Fibroblast of mammary gland (primary cell): ENCODE results near the gene KLF6.

Experiments used
- DNase-seq: peaks from one replicate; pipeline ENCODE4 v3.0.0-alpha.2; 2010; ENCODE audit warnings: low read depth
- H3K4me3 ChIP-seq: 2 replicates; pipeline ENCODE4 v1.5.1; 2011; ENCODE audit warnings: low read depth, mild to moderate bottlenecking, low read length, moderate library complexity; ENCODE audit not compliant: control insufficient read depth
- TF ChIP-seq, protein P1 (sequence below): conservative IDR thresholded peaks from 2 replicates; pipeline ENCODE4 v1.5.1; 2011; ENCODE audit warnings: low read depth, low read length, inconsistent platforms; ENCODE audit not compliant: control insufficient read depth, insufficient read depth

KLF6 gene

GRCh38 chr10:3772361-3773171 is 12.4 kb downstream of the KLF6 start:
- DNase-seq = peak; percentile 40
- TF ChIP-seq, protein P1, sequence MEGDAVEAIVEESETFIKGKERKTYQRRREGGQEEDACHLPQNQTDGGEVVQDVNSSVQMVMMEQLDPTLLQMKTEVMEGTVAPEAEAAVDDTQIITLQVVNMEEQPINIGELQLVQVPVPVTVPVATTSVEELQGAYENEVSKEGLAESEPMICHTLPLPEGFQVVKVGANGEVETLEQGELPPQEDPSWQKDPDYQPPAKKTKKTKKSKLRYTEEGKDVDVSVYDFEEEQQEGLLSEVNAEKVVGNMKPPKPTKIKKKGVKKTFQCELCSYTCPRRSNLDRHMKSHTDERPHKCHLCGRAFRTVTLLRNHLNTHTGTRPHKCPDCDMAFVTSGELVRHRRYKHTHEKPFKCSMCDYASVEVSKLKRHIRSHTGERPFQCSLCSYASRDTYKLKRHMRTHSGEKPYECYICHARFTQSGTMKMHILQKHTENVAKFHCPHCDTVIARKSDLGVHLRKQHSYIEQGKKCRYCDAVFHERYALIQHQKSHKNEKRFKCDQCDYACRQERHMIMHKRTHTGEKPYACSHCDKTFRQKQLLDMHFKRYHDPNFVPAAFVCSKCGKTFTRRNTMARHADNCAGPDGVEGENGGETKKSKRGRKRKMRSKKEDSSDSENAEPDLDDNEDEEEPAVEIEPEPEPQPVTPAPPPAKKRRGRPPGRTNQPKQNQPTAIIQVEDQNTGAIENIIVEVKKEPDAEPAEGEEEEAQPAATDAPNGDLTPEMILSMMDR = no peak
- no peak overlapping the region for H3K4me3 ChIP-seq

GRCh38 chr10:3770611-3771110 is 14.3 kb downstream of the KLF6 start:
- TF ChIP-seq, protein P1 = no peak
- no peak overlapping the region for H3K4me3 ChIP-seq
- no peak for DNase-seq

DNA sequence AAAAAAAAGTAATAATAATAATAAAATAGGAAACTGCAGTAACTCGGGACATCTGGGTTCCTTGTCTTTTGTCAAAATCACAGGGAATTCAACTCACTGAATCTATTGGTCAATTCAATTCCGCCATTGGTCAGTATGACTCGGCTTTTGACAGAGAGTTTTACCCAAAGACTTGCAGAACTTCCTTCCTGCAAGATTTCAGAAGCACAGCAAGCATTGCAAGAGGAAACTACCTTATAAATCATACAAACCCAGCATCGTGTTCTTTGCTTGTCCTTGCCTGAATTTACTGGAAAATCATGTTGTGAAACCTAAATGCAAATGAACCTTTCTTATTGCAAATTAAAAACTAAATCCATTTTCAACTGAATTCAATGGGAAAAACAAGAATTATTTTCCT is 15.5 kb downstream of the KLF6 start:
- DNase-seq = no peak
- TF ChIP-seq, protein P1 = no peak
- no peak overlapping the region for H3K4me3 ChIP-seq

DNA sequence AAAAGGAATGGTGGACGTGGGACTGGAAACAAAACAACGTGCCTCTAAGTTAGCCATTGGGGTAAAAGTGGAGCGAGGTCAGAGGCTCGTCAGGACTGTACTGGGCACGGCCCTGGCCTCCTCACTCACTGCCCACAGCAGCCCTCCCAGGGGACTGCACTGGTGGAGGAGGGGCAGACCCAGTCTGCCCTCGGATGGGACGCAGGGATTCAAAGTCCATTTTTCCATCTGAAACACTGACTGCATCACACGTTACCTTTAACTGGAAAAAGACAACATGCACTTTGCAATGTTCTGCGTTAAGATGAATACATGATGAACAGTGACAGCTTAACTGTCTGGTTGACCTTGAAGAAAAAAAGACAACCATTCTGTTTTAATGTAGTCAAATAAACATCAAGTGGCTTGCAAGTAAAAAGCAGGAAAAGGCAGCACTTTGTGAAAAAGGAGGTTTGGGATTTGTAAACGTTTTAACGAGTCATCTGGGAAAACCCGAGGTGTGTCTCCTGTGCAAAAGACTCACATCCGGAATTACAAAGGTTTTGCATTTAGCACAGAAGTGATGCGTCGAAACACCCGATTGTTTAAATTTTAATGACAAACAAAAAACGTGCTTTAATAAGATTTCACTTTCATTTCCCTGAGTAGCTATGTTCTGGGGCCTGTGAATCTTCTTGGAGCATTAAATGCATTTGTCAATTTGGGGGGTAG is 18.8 kb downstream of the KLF6 start:
- TF ChIP-seq, protein P1 = no peak
- DNase-seq = no peak
- no peak overlapping the region for H3K4me3 ChIP-seq

GRCh38 chr10:3765146-3765545 is 19.9 kb downstream of the KLF6 start:
- DNase-seq = no peak
- no peak overlapping the region for H3K4me3 ChIP-seq
- TF ChIP-seq, protein P1 = no peak

DNA sequence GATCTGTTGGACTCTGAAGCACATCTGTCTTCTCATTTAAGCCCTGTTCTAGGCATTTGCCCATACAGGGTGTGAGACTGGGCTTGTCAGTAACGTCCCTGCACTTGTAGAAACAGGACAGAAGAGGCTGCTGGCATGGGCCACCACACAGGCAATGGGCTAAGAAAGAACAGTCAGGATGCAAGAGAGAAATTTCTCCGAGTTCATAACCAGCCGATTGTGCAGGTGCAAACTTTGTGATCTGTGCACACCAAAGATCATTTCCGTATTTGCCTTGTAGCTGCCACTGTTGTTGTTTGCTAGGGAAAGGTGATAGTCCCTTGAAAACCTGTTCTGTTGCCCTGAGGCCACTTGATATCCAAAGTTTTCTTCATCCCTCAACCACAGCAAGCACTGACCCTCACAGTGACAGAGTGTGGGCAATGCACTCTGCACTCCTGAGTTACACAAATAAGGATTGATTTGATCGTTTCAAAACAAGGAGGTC is 20.3 kb downstream of the KLF6 start:
- no peak for DNase-seq
- no peak overlapping the region for H3K4me3 ChIP-seq
- TF ChIP-seq, protein P1 = no peak
